NCI-H1092 treated with DMSO at 0.1 percent for 48 hours (cell line): ENCODE measurements around the gene RAB40C.

Source experiments
- DNase-seq: peaks from one replicate; lab custom pipeline; 2025; lab: John Stamatoyannopoulos, UW

Gene RAB40C

DNA sequence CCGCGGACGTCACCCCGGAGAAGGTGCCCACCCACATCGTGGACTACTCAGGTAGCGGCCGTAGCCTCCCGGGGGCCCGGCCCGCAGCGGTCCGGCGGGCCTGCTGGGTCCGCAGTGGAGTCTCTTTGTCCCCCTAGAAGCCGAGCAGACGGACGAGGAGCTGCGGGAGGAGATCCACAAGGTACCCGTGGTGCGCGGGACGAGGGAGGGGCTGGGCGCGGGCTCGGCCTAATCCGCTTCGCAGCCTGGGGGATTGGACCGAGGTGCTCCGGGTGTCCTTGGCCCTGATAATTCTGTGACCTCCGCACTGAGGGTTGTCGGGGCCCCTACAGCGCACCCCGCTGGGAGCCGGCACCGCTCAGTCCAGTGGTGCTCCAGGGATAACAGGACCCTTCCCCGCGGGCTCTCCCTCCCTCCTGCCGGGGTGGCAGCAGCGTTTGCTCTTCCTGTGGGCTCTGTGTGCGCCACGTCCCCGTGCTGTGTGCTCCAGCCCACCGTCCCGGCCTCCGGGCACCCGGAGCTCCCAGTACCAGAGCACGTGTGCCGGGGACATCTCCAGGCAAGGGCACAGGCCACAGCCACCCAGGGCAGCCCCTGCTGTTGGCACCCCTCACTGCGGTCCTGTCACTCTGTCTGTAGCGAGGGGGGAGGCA is 78.8 kb downstream of the RAB40C start:
- DNase-seq = no peak

- no peak for DNase-seq
Observed at GRCh38 chr16:669666-670065, 79.8 kb downstream of the RAB40C start.

DNA sequence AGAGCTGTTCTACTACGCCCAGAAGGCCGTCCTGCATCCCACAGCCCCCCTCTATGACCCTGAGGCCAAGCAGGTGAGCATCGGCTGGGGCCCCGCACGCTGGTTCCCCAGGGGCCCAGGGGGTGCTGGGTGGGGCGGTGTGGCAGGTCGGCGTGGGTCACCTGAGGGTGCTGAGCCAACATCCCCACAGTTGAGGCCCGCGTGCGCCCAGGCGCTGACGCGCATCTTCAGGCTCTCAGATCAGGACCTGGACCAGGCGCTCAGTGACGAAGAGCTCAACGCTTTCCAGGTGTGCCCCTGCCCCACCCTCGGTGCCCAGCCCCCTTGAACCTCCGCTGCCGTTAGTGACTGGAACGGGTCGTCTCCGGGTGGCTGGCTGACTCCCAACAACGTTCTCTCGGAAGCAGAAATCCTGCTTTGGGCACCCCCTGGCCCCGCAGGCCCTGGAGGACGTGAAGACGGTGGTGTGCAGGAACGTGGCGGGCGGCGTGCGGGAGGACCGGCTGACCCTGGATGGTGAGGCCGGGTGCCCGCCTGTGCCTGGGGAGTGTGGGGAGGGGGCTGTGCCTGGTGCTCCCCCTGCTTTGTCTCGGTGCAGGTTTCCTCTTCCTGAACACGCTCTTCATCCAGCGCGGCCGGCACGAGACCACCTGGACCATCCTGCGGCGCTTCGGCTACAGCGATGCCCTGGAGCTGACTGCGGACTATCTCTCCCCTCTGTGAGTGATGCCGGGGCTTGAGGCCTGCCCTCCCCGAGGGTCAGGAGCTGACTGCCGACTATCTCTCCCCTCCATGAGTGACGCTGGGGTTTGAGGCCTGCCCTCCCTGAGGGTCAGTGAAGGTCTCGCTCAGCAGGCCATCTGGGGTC is 80.9 kb downstream of the RAB40C start:
- DNase-seq = no peak

DNA sequence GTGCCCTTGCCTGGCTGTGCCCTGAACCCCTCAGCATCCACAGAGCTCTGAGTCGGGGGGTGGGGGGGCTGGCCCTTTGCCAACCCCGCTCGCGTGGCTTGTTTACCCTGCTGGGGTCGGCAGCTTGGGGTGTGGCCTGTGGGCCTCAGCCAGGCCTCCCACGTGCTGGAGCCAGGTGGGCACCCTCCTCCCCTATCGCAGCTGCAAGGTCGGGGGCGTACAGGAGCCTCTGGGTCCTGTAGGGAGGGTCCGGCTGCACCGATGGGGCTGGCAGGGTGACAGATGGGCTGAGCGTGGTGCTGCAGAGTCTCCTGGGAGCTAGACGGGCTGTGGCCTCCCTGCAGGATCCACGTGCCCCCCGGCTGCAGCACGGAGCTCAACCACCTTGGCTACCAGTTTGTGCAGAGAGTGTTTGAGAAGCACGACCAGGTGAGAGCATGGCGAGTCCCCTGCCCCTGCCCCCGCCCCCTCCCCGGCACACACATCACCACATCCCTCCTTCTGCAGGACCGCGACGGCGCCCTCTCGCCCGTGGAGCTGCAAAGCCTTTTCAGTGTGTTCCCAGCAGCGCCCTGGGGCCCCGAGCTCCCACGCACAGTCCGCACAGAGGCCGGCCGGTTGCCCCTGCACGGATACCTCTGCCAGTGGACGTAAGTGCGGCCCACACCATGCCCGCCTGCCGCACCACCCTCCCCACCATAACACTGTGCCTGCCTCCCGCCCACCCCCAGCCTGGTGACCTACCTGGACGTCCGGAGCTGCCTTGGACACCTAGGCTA is 81.7 kb downstream of the RAB40C start:
- DNase-seq = no peak

DNA sequence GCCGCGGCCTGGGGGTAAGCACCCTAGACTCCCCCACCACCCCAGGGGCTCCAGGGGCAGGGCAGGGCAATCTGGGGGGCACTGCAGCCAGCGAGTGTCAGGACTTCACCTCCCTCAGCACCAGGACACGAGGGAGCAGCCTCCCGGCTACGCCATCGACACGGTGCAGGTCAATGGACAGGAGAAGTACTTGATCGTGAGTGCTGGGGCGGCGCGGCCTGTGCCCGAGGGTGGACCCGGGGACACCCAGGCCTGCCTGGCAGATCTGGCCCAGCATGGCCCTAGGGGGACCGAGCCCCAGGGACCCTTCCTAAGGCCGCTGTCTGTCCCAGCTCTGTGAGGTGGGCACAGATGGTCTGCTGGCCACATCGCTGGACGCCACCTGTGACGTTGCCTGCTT is 82.5 kb downstream of the RAB40C start:
- no peak for DNase-seq

GRCh38 chr16:672851-673250 is 83.0 kb downstream of the RAB40C start:
- no peak for DNase-seq

DNA sequence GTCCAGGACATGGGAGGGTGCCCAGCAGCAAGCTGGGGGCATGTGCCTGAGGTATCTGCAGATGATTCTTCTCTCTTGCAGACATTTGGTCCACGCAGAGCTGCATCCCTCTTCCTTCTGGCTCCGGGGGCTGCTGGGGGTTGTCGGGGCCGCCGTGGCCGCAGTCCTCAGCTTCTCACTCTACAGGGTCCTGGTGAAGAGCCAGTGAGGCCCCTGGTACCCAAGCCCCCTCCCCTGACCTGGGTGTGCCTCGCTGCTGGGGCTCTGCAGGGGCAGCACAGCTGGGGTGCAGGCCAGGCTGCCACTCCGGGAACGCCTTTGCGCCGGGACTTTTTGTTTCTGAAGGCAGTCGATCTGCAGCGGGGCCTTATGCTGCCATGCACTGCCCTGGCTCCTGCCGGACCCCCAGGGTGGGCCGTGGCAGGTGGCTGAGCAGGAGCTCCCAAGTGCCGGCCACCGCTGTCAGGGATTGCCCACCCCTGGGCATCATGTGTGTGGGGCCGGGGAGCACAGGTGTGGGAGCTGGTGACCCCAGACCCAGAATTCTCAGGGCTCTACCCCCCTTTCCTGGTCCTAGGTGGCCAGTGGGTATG is 83.6 kb downstream of the RAB40C start:
- DNase-seq = no peak

- DNase-seq = no peak
Observed at GRCh38 chr16:674214-674881, 84.5 kb downstream of the RAB40C start.

GRCh38 chr16:674968-675883 is 85.4 kb downstream of the RAB40C start, which contains the start of gene RHBDL1:
RHBDL1 (plus strand) TSS chr16:675671; CDS start chr16:675791, 120 bp downstream.
- no peak for DNase-seq

GRCh38 chr16:675884-676564 is 86.2 kb downstream of the RAB40C start:
- DNase-seq = no peak

DNA sequence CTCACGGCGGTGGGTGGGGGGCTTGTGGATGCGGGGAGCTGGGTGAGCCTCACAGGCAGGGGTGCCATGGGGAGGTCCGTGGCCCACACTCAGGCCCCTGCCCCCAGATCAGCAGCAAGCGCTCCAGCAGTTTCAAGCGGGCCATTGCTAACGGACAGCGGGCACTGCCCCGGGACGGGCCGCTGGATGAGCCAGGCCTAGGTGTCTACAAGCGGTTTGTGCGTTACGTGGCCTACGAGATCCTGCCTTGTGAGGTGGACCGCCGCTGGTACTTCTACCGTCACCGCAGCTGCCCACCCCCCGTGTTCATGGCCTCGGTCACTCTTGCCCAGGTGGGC is 86.7 kb downstream of the RAB40C start:
- DNase-seq = no peak

GRCh38 chr16:676913-677312 is 87.0 kb downstream of the RAB40C start:
- no peak for DNase-seq

GRCh38 chr16:677316-678190 is 87.7 kb downstream of the RAB40C start:
- no peak for DNase-seq

- no peak for DNase-seq
Observed at GRCh38 chr16:678209-678857, 88.5 kb downstream of the RAB40C start.
